KMS-11 (cell line): ENCODE results near the gene PARD3B.

Experiments
- H2AFZ ChIP-seq: fragments of 200-600 bp; sonication (generic); 2 replicates; pipeline ENCODE4 v1.6.1; 2016; ENCODE audit warnings: antibody characterized with exemption, mixed run types, low read depth
- H3K27ac ChIP-seq: fragments of 200-600 bp; sonication (generic); 2 replicates; pipeline ENCODE4 v1.6.1; 2016; ENCODE audit warnings: mild to moderate bottlenecking, mixed run types
- H3K27me3 ChIP-seq: fragments of 200-600 bp; sonication (generic); 2 replicates; pipeline ENCODE4 v1.6.1; 2017; ENCODE audit warnings: mild to moderate bottlenecking, low read depth, mixed run types, moderate library complexity; ENCODE audit not compliant: insufficient read depth
- H3K36me3 ChIP-seq: fragments of 200-600 bp; sonication (generic); 2 replicates; pipeline ENCODE4 v1.6.1; 2017; ENCODE audit warnings: mild to moderate bottlenecking, mixed run types; ENCODE audit not compliant: insufficient read depth
- H3K4me1 ChIP-seq: fragments of 200-600 bp; sonication (generic); 2 replicates; pipeline ENCODE4 v1.6.1; 2016; ENCODE audit warnings: mild to moderate bottlenecking, low read depth, mixed run types; ENCODE audit not compliant: poor library complexity, severe bottlenecking
- H3K4me2 ChIP-seq: fragments of 200-600 bp; sonication (generic); 2 replicates; pipeline ENCODE4 v1.7.0; 2016; ENCODE audit warnings: mild to moderate bottlenecking, mixed run types
- H3K4me3 ChIP-seq: fragments of 200-600 bp; sonication (generic); IDR thresholded peaks from 2 replicates; pipeline ENCODE4 v1.6.1; 2017; ENCODE audit warnings: low read depth, low read length, mixed read lengths; ENCODE audit not compliant: insufficient read depth
- H3K79me2 ChIP-seq: fragments of 200-600 bp; sonication (generic); 2 replicates; pipeline ENCODE4 v1.6.1; 2016; ENCODE audit warnings: low read depth, mixed run types; ENCODE audit not compliant: insufficient read depth
- H3K9ac ChIP-seq: fragments of 200-600 bp; sonication (generic); 2 replicates; pipeline ENCODE4 v1.6.1; 2016; ENCODE audit warnings: mild to moderate bottlenecking, mixed run types
- H4K20me1 ChIP-seq: fragments of 200-600 bp; sonication (generic); 2 replicates; pipeline ENCODE4 v1.6.1; 2016; ENCODE audit warnings: mild to moderate bottlenecking, mixed run types; ENCODE audit not compliant: insufficient read depth
- TF ChIP-seq, protein P1 (sequence below): fragments of 200-600 bp; sonication (generic); conservative IDR thresholded peaks from 2 replicates; pipeline ENCODE4 v1.6.1; 2017; ENCODE audit warnings: low read depth, mild to moderate bottlenecking, antibody characterized with exemption, low read length, moderate library complexity, mixed read lengths

Gene PARD3B

DNA sequence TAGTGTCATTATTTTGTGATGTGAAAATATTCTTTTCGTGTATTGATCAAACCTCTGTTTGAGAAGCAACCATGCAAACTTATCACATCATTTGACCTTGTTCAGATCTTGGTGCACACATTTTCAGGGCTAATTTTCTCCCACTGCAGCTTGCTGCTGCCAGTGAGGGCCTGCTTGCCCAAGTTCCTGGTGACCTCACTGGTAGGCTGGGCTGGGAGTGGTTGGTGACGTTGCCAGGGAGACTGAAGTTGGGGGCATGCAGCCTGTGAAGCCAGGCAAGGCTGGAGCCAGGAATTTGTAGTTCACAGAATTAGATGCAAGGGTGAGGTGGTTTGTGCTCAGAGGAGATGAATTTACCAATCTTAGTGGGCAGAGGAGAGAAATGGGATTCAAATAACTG lies 38.5 kb downstream of the PARD3B start:
- TF ChIP-seq, protein P1, sequence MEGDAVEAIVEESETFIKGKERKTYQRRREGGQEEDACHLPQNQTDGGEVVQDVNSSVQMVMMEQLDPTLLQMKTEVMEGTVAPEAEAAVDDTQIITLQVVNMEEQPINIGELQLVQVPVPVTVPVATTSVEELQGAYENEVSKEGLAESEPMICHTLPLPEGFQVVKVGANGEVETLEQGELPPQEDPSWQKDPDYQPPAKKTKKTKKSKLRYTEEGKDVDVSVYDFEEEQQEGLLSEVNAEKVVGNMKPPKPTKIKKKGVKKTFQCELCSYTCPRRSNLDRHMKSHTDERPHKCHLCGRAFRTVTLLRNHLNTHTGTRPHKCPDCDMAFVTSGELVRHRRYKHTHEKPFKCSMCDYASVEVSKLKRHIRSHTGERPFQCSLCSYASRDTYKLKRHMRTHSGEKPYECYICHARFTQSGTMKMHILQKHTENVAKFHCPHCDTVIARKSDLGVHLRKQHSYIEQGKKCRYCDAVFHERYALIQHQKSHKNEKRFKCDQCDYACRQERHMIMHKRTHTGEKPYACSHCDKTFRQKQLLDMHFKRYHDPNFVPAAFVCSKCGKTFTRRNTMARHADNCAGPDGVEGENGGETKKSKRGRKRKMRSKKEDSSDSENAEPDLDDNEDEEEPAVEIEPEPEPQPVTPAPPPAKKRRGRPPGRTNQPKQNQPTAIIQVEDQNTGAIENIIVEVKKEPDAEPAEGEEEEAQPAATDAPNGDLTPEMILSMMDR: no peak
- Histone ChIP-seq H4K20me1 (no peaks in the 10 kb centered on the region), H3K27ac (no peak overlapping the region), H3K4me2 (no peak overlapping the region), H3K79me2 (no peaks in the 10 kb centered on the region), H2AFZ (no peak overlapping the region), H3K36me3 (no peaks in the 10 kb centered on the region), H3K9ac (no peak overlapping the region), H3K4me3 (no peak overlapping the region), H3K4me1 (no peaks in the 10 kb centered on the region), H3K27me3 (no peaks in the 10 kb centered on the region)

DNA sequence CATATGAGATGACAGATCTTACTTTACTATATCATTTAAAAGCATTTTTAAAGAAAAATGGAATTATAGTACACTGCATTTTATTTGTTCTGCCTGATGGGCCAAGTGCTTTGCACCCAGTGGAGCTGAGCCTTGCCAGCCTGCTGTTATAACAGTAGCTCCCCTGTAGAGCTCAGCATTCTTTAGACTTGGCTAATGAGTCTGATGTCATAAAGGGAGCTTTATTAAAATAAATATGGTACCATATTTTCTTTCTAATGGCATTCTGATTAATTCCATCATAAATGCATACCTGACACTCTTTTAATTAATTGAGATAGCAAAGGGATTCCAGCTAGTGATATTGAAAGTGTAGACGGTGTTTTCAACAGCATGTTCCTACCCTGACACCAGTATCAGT lies 40.7 kb downstream of the PARD3B start:
- H2AFZ ChIP-seq: no peak overlapping the region
- no peak overlapping the region for H3K4me3 ChIP-seq
- H3K27ac ChIP-seq: no peak overlapping the region
- H3K36me3 ChIP-seq: no peaks in the 10 kb centered on the region
- TF ChIP-seq, protein P1: no peak
- no peaks in the 10 kb centered on the region for H3K79me2 ChIP-seq
- H4K20me1 ChIP-seq: no peaks in the 10 kb centered on the region
- no peak overlapping the region for H3K9ac ChIP-seq
- H3K27me3 ChIP-seq: no peaks in the 10 kb centered on the region
- no peaks in the 10 kb centered on the region for H3K4me1 ChIP-seq
- no peak overlapping the region for H3K4me2 ChIP-seq

DNA sequence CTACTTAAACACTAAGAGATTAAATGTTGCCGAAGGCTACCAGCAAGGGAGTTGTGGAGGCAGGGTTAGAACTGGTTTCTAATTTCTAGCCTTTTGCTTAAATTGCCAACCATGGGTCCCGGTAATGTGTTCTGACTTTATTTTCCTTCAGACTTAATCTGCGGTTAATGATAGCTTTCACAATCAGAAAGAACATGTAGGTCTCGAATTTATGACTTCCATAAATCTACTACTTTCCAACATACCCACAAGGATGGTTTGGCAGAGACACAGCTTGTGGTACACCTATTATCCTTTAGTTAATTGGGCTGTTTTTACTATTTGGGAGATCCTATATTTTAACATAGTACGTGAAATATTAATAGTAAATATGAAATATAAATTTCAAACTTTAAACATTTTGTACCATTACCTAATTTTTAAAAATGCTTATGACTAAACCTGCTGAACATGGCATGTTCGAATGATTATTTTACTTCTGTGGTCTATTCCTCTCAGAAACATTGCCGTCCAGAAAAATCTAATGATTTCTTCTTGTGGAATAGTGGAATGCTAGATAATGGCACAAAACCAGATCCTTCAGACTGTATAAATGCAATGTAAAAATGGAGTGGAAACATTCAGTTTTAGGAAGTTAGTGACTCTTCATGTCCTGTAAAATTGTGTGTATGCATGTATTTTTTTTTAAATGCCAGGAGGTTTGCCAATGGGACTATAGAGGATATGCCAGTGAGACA lies 41.3 kb downstream of the PARD3B start:
- TF ChIP-seq, protein P1: no peak
- no peak overlapping the region for H3K9ac ChIP-seq
- H3K27ac ChIP-seq: no peak overlapping the region

DNA sequence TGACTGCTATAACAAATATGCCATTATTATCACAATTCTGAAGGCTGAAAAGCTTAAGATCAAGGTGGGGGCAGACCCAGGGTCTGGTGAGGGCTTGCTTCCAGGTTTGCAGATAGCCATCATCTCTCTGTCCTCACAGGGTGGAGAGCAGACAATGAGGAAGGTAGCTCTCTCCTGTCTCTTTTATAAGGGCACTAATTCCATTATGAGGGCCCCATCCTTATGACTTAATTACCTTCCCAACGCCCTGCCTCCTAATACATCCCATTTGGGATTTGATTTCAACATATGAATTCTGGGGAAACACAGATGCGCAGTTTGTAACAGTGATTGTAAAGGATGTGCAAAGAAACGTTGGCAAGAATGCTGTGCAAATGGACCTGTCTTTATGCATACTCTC lies 44.8 kb downstream of the PARD3B start:
- H3K27me3 ChIP-seq: no peaks in the 10 kb centered on the region
- H3K27ac ChIP-seq: no peak overlapping the region
- no peak overlapping the region for H3K9ac ChIP-seq
- H4K20me1 ChIP-seq: no peaks in the 10 kb centered on the region
- no peak overlapping the region for H3K4me3 ChIP-seq
- H3K4me1 ChIP-seq: no peaks in the 10 kb centered on the region
- TF ChIP-seq, protein P1: no peak
- H3K79me2 ChIP-seq: no peaks in the 10 kb centered on the region
- H3K36me3 ChIP-seq: no peaks in the 10 kb centered on the region
- no peak overlapping the region for H3K4me2 ChIP-seq
- H2AFZ ChIP-seq: no peak overlapping the region

More for the DNA sequence above, 41.3 kb downstream of the PARD3B start:
- Histone ChIP-seq H2AFZ (no peak overlapping the region), H4K20me1 (no peaks in the 10 kb centered on the region), H3K27me3 (no peaks in the 10 kb centered on the region), H3K4me2 (no peak overlapping the region), H3K4me1 (no peaks in the 10 kb centered on the region), H3K4me3 (no peak overlapping the region), H3K36me3 (no peaks in the 10 kb centered on the region), H3K79me2 (no peaks in the 10 kb centered on the region)
